Suprapubic skin (tissue), 4 donors: ENCODE measurements around the gene SF3B1.

Experiments used
- CTCF ChIP-seq, 2 donors: fragments of 200-600 bp in 1 of 2; fragments of 450-650 bp in 1 of 2; sonication (generic) in 1 of 2; IDR thresholded peaks; one replicate each; pipeline ENCODE4 v1.5.1; 2016 to 2019; ENCODE audit warnings: antibody characterized with exemption in 2 of 2, mild to moderate bottlenecking in 1 of 2, moderate library complexity in 1 of 2
- POLR2A ChIP-seq, 2 donors: fragments of 450-650 bp; IDR thresholded peaks; one replicate each; pipeline ENCODE4 v1.6.1; 2017; ENCODE audit warnings: antibody characterized with exemption in 2 of 2, mild to moderate bottlenecking in 2 of 2, moderate library complexity in 2 of 2
- POLR2AphosphoS5 ChIP-seq, 3 donors: sonication (generic); formaldehyde crosslinking; IDR thresholded peaks; one replicate each; pipeline ENCODE4 v1.6.1; 2017; ENCODE audit warnings: antibody characterized with exemption in 3 of 3

DNA sequence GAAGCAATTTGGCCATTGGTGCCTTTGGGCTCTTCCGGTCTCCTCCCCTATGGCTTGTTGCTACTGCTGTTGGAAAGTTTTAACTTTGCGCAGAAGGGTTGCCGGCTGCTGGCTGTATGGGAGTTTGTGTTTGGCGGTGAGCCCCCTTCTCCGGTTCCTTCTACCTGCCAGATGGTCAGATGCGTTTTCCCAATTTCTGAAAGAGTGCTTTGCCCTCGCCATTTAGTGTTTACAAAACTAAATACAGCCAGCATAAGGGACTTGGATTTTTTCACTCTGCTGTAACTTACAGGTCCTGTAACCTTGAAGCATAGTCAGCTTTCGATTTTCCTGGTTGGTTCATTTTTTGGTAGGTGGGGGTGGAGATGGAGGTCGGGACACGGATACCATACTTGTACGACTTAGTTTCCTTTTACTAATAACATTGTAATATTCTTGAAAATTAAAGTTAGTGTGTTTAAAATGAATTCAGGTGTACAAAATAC lies 19.1 kb upstream of the SF3B1 start:
- TF ChIP-seq CTCF (IDR thresholded peaks at IDR 0.05): no peak
- peak; percentile 13 to 24 for TF ChIP-seq POLR2A (IDR thresholded peaks at IDR 0.05)
- peak in 1 of 3 donors; percentile 12 for TF ChIP-seq POLR2AphosphoS5 (IDR thresholded peaks at IDR 0.05)
